Activated effector memory CD4-positive, alpha-beta T cell treated with anti-CD3 and anti-CD28 coated beads, Interleukin-2, amount 50 U/mL, for 16 hours (primary cell): ENCODE data around the gene NAA40.
"Not testable (repeated sequence)": the region's sequence is repeated elsewhere in the genome, so short reads cannot be mapped to it uniquely, and the experiment has no call there.

ENCODE experiments used
- DNase-seq: peaks from one replicate; pipeline ENCODE4 v3.0.0-alpha.2; 2020

The NAA40 gene

DNA sequence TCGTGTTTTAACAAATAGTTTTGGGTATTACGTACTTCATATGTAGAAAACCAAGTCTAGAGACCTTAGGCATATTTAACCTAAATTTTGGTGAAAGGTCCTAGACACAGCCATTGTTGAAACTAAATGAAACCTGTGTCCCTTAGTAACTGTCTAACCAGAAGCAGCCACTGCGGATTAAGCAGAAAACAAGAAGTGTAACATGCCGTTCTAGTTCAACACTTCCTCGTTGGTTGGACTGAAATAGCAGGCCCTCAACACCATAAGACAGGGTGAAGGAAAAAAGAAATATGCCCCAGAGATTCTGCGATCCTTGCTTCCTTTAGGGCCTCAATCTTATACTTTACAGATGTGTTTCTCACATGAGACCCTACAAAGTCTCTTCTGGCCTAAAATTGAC, 2.0 kb downstream of the NAA40 start:
- DNase-seq: no peak

DNA sequence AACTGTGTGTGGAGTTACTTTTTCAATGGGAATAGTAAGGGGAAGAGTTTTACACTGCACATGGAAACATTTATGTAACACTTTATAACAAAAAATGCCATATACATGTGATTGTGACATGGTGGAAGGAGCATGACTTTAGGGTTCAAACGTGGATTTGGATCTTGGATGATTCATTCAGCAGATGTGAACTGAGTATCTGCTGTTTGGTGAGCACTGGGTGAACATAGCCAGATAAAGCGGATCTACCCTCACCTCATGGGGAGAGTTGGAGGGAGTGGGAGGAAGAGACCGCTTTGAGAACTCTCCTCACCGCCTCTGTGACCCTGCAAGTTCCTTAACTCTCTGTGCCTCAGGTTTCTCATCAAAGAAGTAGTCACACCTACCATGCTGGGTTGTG, 3.1 kb downstream of the NAA40 start:
- no peak for DNase-seq

DNA sequence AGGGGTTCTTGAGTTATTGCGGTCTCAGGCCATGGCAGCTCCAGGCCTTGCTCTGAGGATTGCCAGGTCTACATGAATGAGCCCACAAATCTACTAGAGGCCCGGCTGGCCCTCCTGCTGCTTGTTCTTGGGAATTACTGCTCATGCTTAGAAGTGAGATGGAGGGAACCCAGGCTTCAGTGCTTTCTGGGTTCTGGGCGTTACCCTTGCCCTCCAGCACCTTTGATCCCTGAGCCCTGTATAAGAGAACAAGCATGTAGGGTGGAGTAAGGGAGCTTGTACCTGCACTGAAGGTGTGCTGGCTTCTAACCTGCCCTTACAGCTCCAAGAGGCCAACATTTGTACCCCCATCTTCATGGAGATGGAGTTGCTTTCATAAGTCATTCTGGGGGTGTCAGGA, 4.0 kb downstream of the NAA40 start:
- no peak for DNase-seq

DNA sequence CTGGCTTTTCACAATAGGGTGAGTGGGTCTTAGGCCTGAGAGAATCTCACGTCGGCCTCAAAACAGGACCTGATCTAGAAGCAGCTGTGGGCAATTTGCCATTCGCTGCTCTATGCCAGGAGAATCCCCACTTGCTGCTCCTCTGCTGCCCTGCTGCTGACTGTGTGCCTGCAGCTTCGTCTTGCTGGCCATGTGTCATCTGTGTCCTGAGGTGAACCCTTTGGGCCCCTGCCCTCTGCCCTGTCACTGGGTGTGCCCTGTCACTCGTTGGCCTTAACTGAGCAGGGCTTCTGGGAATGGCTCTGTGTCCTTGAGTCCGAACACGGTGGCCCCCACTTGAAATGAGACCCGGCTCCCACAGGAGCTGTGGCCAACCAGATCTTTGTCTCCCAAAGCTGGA, 6.2 kb downstream of the NAA40 start:
- no peak for DNase-seq

DNA sequence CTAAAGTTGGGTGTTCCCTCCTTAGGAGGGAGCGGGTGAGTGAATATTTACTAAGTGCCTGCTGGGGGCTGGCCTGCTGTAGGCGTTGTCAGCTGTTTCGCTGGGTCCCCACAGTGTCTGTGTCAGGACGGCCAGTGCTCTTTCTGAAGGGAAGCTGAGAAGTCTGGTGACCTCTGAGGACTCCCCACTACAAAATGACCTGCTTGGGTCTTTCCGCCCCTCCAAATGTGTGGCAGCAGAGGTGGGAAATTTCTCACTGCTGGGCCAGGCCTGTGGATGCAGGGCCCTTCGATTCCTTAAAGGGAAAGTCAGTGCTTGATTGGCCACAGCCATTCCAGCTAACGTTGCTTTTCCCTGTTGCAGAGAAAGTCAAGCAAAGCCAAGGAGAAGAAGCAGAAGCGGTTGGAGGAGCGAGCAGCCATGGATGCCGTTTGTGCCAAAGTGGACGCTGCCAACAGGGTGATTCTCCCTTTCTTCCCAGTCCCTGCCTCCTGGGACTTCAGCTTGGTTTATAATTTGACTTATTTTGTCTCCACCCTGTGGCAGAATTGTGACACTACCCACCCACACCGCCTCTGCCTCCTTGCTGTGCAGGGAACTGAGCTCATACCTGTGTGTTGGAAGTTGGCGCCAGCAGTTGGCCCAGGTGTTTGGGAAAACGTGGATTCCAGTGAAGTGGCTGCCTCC, 6.8 kb downstream of the NAA40 start:
- peak; percentile 78 for DNase-seq

DNA sequence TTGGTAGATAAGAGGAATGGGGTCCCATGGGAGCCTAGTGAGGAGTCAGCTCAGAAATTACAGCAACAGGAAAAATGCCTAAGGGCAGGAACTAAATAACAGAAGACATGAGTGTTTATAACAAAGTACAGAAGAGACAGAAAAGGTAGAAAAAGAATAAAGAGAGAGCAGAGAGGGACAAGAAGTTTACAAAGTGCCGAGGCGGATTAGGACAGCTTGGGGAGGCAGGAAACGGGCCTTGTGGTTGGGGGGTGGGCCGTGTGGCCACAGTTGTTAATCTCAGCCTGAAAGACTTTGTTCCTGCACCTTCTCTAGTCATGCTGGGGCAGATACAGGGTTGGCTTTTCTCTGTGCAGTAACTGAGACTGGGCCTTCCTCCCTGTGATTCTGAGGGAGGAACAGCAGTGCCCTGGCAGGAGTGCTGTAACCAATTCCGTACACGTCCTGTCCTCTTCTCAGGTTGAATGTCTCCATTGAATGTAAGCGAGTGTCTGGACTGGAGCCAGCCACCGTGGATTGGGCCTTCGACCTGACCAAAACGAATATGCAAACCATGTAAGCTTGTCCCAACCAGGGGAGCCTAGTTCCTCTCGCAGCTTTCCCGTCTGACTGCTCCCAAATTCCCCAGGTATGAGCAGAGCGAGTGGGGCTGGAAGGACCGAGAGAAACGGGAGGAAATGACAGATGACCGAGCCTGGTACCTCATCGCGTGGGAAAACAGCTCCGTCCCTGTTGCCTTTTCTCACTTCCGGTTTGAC, 13.2 kb downstream of the NAA40 start:
- DNase-seq: no peak

DNA sequence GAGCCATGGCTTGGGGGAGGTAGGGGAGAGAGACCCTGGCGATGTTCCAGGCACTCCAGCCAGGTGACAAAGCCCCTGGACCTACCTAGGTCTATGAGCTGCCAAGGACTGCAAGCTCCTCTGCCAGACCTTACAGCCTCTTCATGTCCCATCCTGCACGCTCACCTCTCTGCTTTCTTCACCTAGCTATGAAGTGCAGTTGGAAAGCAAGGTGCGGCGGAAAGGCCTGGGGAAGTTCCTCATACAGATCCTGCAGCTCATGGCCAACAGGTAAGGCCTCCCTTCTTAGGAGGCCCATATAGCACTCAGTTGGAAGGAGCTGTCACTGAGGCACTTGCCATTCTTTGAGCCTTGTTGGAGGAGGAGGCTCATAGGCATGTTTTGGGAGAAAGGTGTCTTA, 13.8 kb downstream of the NAA40 start:
- DNase-seq: no peak

DNA sequence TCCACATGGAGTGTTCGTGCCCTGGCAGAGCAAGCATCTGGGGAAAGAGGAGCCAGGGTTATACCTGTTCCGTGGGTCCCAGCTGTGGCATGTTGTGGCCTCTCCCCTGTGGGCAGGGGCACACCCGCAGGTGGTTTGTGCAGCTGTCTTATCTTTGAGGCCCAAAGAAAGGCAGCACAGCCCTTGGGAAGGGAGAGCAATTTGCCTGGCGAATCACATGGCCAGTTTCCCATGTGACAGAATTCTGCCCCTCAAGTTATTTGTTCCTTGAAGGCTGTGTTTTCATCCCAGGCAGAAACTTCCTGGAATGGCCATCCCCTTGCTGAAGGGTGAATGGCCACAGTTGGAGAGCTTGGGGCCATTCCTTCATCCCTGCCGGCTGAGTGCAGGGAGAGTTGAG, 19.2 kb downstream of the NAA40 start:
- DNase-seq: no peak

DNA sequence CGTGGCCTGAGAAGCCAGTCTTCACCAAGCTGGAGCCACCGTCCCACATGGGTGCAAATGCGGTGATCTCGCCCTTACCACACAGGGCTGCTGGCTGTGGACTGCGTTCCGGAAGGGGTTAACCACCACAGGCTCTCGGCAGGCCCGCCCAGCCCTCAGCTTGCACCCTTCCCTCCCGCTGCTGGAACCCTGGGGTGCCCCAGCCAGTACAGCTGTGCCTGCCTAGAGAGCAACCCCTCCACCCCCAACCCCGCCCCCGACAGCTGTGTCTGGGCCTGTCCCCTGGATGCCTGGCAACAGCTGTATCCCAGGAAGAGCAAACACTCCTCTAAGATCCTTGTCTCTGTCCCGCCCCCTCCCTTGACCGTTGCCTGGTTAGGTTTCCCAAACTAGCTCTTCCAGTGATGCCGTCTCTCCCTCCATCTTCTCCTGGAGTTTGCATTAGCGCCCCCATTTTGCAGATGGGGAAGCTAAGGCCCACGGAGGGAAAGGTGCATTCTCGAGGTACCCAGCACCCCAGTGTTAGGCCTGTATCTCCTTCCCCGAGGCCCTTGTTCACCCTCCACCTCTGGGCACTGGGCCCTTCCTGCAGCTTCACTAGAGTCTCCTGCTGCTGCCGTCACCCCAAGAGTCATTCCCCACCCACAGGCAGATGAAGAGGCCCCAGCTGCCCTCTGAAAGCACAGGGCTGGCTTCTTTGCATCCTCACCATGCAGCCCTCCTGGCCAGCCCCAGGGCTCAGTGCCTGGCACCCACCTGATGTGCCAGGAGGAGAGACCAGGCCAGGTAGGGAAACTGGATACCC, 23.0 kb downstream of the NAA40 start:
- DNase-seq: no peak

DNA sequence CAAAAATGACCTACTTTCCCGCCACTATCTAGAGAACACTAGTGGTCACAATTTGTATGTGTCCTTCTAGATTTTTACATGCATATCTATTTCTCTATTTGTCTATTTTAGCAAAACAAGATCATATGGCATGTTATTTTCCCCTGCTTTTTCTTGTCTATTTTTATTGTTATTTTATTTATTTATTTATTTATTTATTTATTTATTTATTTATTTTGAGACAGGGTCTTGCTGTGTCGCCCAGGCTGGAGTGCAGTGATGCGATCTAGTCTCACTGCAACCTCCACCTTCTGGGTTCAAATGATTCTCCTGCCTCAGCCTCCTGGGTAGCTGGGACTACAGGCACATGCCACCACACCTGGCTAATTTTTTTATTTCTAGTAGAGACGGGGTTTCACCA, 25.1 kb downstream of the NAA40 start:
- not testable (repeated sequence) for DNase-seq

DNA sequence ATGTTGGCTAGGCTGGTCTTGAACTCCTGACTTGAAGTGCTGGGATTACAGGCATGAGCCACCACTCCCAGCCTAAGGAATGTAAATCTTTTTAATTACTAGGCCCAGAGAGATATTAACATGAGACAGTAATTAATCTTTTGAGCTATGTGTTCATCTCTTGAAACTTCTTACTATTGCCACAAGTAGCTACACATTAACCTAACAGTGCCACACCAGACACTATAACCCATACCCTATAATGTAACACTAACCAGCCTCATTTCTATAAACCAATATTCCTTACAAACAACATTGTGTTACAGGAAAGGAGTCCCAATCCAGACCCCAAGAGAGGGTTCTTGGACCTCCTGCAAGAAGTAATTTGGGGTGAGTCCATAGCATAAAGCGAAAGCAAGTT, 27.6 kb downstream of the NAA40 start:
- DNase-seq: no peak

DNA sequence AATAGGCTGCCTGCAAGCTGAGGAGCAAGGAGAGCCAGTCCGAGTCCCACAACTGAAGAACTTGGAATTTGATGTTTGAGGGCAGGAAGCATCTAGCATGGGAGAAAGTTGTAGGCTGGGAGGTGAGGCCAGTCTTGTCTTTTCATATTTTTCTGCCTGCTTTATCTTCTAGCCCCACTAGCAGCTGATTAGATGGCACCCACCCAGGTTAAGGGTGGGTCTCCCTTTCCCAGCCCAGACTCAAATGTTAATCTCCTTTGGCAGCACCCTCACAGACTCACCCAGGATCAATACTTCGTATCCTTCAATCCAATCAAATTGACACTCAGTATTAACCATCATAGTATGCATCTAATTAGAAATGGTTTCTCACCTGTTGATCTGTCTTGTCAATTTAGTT, 30.7 kb downstream of the NAA40 start:
- DNase-seq: no peak

DNA sequence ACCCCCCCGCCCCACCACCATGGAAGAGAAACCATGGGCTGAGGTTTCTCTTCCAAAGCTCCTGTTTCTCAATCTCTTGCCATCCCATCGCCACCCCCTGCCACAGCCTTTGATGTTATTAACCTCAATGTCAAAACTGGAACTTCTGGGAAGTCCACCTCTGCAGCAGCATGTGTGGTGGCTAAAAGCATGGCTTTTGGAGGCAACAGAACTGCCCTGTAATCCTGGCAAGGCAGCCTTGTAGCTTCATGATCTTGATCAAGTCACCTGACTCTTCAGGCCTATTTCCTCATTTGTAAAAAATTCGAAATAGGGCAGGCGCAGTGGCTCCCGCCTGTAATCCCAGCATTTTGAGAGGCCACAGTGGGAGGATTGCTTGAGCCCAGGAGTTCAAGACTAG, 32.1 kb downstream of the NAA40 start:
- DNase-seq: no peak

DNA sequence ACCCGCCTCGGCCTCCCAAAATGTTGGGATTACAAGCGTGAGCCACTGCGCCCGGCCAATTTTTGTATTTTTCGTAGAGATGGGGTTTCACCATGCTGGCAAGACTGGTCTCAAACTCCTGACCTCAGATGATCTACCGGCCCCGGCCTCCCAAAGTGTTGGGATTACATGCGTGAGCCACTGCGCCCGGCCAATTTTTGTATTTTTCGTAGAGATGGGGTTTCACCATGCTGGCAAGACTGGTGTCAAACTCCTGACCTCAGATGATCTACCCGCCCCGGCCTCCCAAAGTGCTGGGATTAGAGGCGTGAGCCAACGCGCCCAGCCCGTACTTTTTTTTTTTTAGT, 35.1 kb downstream of the NAA40 start:
- DNase-seq: not testable (repeated sequence)

DNA sequence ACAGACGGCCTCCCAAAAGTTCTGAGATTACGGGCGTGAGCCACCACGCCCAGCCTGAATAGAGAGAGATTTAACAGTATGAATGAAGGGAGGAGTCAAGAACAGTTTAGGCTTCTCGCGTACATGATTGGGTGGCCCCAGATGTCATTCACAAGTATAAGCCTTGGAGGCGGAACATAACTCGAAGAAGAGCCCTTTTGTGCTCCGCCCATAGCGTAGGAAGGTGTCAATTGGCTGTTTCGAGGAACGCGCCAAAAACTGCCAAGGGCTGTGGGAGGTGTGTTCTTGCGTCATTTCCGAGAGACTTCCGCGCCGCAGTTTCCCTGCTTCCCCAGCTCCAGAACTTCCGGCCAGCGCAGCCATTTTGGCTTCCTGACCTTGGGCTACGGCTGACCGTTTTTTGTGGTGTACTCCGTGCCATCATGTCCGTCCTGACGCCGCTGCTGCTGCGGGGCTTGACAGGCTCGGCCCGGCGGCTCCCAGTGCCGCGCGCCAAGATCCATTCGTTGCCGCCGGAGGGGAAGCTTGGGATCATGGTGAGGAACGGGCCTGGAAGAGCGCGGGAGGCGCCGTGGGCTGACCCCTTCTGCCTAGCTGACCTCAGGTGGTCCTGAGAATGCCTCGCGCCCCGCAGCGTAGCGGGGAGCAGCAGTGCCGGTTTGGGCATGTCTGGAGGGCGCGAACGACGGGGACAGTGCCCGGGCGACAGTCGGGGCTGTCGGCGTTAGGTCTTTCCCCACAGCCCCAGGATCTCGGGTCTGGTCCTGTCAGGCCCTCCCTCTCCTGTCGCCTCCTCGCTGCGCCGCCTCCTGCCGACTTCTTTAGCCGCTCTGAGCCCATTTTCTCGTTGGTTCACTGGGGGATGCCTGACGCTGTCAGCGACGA, 35.7 kb downstream of the NAA40 start, which contains the start of gene COX8A:
TSS of gene COX8A (plus strand) at position 362 of the 885 bp plus-strand sequence. CDS start at position 423, 61 bp downstream.
- DNase-seq: peak; percentile 98

DNA sequence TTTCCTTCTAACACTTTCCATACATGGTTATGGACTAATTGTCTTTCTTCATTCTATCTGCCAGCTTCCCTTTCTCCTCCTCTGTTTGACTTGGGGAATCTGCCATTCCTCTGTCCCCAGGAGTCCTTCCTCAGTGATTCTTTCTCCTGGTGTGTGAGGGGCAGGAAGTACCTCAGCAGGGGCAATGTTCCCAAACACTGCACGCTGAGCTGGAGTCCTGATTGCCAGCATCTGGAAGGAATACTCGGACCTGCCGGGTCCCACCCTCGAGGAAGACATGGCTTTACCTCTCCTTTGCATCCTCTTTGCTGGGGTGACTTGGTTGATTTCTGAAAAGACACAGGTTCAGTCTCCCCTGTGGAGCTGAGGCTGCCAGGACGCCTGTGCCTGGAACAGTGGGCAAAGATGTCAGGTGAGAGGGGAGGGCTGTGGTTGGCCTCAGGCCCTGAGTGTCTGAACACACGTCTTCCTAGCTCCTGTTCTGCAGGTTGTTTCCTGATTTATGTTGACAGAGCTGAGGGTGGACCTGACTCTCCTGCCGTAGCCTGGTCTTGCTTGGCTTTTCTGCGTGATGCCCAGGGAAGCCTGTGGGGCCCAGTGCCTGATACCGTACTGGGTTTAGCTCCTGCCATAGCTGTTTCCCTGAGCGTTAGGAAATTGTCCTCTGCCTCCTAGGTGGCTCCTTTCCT, 39.9 kb downstream of the NAA40 start:
- no peak for DNase-seq

DNA sequence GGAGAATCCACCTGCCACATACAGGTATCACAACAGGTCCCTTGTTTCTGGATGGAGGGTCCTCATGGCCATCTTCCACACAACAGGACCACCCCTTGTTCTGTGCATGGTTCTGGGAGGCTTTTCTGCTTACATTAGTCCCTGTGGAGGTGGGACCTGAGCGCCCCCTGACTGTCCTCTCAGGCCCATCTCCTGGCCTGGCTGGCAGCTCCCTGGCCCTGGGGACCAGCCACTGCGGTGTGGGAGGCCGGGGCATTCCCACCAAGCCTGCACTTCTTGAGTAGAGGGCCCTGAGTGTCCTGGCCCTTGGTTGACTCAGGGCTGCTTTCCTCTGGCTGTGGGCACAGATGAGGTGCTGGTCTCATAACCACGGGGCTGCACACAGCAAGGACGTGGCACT, 40.6 kb downstream of the NAA40 start:
- DNase-seq: no peak

DNA sequence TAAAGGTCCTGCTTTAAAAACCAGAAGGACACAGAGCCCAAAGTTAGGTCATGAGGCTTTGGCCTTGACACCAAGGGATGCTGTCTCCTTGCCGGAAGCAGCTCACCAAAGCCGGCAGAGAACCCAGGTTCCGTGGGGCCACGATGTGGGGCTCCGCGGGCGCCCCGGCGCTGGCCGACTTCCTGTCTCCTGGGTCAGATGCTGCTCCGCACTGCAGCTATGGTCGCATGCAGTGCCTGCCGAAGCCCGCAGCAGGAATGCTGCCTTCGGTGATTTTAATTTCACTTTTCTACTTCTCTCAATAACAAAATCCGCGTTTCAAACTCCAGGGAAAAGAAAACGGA, 47.0 kb downstream of the NAA40 start:
- peak; percentile 89 for DNase-seq

DNA sequence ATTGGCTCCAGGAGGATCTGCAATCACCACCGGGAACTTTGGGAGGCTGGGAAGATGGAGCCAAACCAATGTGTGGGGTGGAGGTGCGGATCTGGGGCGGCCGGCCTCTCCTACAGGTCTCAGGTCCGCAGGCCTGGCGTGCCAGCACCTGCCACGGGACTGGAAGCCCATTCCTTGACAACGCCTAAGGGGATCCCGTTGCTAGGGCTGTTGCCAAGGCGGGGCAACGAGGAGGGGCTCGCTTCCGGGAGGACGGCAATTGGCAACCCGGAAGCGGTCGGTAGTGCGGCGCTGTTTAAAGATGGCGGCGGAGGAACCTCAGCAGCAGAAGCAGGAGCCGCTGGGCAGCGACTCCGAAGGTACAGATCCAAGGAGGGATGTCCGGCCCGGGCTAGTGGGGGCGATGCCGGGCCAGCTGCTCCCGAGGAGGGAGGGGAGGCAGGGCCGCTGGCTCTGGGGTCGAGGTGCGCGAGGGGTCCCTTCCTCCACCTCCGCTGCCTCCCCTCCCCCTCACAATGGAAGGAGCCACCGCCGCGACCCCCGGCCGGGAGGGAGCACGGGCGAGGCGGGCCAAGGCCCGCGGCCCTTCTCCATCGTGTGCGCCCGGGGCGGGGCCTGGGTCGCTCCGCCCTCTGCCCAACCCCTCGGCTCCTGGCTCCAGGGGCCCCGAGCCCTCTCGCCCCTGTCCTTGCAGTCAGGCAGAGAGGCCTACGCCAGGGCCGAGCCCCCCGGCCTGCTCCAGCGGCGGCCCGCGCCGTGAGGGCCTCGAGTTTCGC, 47.5 kb downstream of the NAA40 start, which contains the start of gene OTUB1:
TSS of gene OTUB1 (plus strand) at position 283 of the 776 bp plus-strand sequence. CDS start at position 302, 19 bp downstream.
- DNase-seq: peak; percentile 96

DNA sequence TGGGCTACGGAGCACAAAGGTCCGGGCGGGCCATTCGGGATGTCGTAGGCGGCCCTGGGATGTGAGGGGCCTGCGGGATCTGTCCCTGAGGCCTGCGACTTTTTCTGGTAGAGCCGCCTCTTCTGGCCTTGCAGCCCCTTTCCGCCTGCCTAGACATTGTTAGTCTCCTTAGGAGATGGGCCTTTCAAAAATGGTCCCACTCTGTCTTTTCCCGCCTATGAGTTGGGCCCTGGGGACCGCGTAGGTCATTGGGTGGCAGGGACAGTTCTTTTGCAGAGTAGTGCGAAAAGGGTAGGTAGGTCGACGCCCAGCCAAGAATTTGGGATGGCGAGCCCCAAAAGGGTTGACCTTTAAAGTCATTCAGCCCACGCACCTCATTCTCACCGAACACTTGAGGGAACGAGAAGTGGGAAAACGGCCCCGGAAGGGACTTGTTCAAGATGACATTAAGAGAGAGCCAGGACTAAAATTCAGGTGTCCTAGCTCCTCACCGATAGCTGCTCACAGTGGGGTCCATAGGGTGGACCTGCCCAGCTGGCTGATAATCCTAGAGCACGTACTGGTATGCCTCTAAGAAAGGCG, 48.2 kb downstream of the NAA40 start:
- no peak for DNase-seq

DNA sequence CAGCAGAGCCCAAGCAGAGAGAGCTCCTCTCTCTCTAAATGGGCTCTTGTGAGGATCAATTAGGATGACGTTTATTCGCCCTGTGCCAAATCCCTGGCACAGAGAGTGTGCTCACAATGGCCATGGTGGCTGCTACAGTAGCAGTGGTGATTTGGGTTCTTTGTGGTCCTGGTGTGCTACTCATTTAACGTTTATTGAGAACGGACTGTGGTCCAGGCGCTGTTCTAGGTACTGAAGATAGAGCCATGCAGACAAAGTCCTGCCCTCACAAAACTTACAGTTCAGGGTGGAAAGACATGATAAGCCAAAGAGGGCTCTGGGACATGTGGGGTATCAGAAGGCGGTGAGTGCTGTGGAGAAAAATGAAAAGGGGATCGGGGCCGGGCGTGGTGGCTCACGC, 52.8 kb downstream of the NAA40 start:
- DNase-seq: no peak
